Chondrocyte (in vitro differentiated cells): ENCODE measurements around the gene WASF2. TPM values are rescaled to one million over a fixed set of nuclear protein-coding genes. Genes with fewer than 3 reads are reported as not detected.

Source experiments
- DNase-seq: peaks from one replicate; pipeline ENCODE4 v3.0.0; 2021; ENCODE audit warnings: mixed read lengths, low spot score
- H3K27ac Mint-ChIP-seq: one replicate; pipeline ENCODE4 v1.8.0; 2021; ENCODE audit warnings: mild to moderate bottlenecking, moderate library complexity, mixed read lengths; ENCODE audit not compliant: unreplicated experiment
- H3K27me3 Mint-ChIP-seq: 2 replicates; pipeline ENCODE4 v1.8.0; 2021; ENCODE audit warnings: low read depth, mixed read lengths
- H3K36me3 Mint-ChIP-seq: 2 replicates; pipeline ENCODE4 v1.8.0; 2021; ENCODE audit warnings: low read depth, mixed read lengths
- H3K4me1 Mint-ChIP-seq: 2 replicates; pipeline ENCODE4 v1.8.0; 2021; ENCODE audit warnings: low read depth, mild to moderate bottlenecking, mixed read lengths
- H3K4me3 Mint-ChIP-seq: one replicate; pipeline ENCODE4 v1.8.0; 2021; ENCODE audit warnings: mild to moderate bottlenecking, moderate library complexity, mixed read lengths; ENCODE audit not compliant: unreplicated experiment
- H3K9me3 Mint-ChIP-seq: 2 replicates; pipeline ENCODE4 v1.8.0; 2021; ENCODE audit warnings: low read depth, mixed read lengths
- total RNA-seq: library from RNA; stranded (reverse); gene quantifications from 3 replicates; pipeline ENCODE4 v1.2.1, GENCODE V29; 2021
- TF ChIP-seq, protein P1 (sequence below): fragments of 200-600 bp; sonication (generic); IDR thresholded peaks from 2 replicates; pipeline ENCODE4 v1.5.0; 2021; ENCODE audit warnings: antibody characterized with exemption, mild to moderate bottlenecking, moderate library complexity

Gene WASF2
- total RNA-seq, 1 donor from 2014 or later = 128 TPM

DNA sequence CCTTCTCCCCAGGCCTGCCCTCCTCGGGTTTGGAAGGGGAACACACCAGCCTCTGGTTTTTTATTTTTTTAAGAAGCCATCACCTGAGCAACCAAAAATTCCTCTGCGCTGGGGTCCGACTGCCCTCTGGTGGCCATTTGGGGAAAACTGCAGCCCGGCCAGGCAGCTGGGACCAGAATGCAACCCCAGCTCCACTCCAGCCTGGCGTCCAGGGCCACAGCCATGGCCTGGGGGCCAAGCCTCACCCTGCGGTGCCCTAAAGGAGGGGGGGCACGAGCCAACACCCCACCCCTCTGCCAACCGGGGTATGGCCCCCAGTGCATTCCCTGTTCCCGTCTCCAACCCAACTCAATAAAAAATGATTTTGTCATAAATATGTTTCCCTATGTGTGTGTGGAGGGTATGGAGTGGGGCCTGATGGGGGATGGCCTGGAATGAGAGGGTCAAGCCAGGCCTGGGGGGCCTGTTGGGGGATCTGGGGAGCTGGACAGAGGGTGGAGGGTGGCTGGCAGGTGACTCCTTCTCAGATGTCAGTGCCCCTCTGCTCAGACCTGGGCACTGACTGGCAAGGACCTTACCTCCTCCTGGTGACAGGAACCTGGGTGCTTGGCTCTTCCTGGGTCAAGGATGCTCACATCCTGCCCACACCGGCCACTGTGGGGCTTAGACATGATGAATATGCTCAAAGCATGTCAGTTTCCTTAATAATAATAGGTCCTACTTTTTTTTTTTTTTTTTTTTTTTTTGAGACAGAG, 94.3 kb downstream of the WASF2 start:
- peaks cover 2% of the 10 kb centered on the region for H3K27me3 Mint-ChIP-seq
- no peaks in the 10 kb centered on the region for H3K9me3 Mint-ChIP-seq
- DNase-seq = peak; percentile 68
- no peaks in the 10 kb centered on the region for H3K36me3 Mint-ChIP-seq
- H3K4me1 Mint-ChIP-seq = peaks cover 13% of the 10 kb centered on the region
- no peak overlapping the region for H3K4me3 Mint-ChIP-seq
- TF ChIP-seq, protein P1, sequence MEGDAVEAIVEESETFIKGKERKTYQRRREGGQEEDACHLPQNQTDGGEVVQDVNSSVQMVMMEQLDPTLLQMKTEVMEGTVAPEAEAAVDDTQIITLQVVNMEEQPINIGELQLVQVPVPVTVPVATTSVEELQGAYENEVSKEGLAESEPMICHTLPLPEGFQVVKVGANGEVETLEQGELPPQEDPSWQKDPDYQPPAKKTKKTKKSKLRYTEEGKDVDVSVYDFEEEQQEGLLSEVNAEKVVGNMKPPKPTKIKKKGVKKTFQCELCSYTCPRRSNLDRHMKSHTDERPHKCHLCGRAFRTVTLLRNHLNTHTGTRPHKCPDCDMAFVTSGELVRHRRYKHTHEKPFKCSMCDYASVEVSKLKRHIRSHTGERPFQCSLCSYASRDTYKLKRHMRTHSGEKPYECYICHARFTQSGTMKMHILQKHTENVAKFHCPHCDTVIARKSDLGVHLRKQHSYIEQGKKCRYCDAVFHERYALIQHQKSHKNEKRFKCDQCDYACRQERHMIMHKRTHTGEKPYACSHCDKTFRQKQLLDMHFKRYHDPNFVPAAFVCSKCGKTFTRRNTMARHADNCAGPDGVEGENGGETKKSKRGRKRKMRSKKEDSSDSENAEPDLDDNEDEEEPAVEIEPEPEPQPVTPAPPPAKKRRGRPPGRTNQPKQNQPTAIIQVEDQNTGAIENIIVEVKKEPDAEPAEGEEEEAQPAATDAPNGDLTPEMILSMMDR = peak; percentile 94
- no peak overlapping the region for H3K27ac Mint-ChIP-seq

DNA sequence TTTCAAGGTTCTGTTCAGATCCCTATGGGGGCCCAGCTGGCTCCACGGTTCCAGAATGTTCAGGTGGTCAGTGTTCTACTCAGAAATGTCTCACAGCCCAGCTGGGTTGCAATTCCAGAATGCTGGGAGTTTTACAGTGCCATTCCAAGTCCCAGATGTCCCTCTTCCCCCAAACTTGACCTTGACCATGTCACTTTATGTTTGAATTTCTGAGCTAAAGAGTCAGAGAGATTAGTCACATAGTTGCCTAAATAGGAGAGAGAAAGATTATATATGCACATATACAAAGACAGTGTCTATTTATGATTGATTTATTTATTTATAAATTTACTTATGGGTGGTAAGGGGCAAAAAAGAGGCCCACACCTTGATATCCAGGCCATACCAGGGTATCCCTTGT, 95.0 kb downstream of the WASF2 start:
- Mint-ChIP-seq H3K27me3 (peaks cover 2% of the 10 kb centered on the region), H3K9me3 (no peaks in the 10 kb centered on the region), H3K27ac (no peak overlapping the region), H3K4me1 (peaks cover 13% of the 10 kb centered on the region), H3K4me3 (no peak overlapping the region), H3K36me3 (no peaks in the 10 kb centered on the region)
- DNase-seq = peak; percentile 43
- TF ChIP-seq, protein P1 = no peak

DNA sequence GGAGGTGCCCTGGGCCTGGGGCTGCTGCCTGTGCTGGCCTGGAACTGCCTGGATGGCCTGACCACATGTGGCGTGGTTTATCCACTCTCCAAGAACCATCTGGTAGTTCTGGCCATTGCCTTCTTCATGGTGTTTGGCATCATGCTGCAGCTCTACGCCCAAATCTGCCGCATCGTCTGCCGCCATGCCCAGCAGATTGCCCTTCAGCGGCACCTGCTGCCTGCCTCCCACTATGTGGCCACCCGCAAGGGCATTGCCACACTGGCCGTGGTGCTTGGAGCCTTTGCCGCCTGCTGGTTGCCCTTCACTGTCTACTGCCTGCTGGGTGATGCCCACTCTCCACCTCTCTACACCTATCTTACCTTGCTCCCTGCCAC, 95.7 kb downstream of the WASF2 start:
- Mint-ChIP-seq H3K9me3 (no peaks in the 10 kb centered on the region), H3K27ac (no peak overlapping the region), H3K36me3 (no peaks in the 10 kb centered on the region), H3K4me3 (no peak overlapping the region), H3K4me1 (peaks cover 13% of the 10 kb centered on the region), H3K27me3 (peaks cover 2% of the 10 kb centered on the region)
- TF ChIP-seq, protein P1 = no peak
- DNase-seq = peak; percentile 62

DNA sequence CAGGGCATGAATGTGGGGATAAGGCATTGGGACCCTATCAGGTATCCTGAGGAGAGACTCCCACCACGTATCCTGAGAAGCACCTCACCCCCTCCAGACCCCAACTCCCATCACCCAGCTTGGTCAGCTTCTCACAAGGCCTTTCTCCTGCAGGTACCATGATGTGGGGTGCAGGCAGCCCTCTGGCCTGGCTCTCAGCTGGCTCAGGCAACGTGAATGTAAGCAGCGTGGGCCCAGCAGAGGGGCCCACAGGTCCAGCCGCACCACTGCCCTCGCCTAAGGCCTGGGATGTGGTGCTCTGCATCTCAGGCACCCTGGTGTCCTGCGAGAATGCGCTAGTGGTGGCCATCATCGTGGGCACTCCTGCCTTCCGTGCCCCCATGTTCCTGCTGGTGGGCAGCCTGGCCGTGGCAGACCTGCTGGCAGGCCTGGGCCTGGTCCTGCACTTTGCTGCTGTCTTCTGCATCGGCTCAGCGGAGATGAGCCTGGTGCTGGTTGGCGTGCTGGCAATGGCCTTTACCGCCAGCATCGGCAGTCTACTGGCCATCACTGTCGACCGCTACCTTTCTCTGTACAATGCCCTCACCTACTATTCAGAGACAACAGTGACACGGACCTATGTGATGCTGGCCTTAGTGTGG, 96.2 kb downstream of the WASF2 start:
- no peak overlapping the region for H3K4me3 Mint-ChIP-seq
- no peaks in the 10 kb centered on the region for H3K9me3 Mint-ChIP-seq
- H3K27ac Mint-ChIP-seq = no peak overlapping the region
- no peaks in the 10 kb centered on the region for H3K36me3 Mint-ChIP-seq
- peaks cover 2% of the 10 kb centered on the region for H3K27me3 Mint-ChIP-seq
- peaks cover 13% of the 10 kb centered on the region for H3K4me1 Mint-ChIP-seq
- TF ChIP-seq, protein P1 = no peak
- peak; percentile 91 for DNase-seq

DNA sequence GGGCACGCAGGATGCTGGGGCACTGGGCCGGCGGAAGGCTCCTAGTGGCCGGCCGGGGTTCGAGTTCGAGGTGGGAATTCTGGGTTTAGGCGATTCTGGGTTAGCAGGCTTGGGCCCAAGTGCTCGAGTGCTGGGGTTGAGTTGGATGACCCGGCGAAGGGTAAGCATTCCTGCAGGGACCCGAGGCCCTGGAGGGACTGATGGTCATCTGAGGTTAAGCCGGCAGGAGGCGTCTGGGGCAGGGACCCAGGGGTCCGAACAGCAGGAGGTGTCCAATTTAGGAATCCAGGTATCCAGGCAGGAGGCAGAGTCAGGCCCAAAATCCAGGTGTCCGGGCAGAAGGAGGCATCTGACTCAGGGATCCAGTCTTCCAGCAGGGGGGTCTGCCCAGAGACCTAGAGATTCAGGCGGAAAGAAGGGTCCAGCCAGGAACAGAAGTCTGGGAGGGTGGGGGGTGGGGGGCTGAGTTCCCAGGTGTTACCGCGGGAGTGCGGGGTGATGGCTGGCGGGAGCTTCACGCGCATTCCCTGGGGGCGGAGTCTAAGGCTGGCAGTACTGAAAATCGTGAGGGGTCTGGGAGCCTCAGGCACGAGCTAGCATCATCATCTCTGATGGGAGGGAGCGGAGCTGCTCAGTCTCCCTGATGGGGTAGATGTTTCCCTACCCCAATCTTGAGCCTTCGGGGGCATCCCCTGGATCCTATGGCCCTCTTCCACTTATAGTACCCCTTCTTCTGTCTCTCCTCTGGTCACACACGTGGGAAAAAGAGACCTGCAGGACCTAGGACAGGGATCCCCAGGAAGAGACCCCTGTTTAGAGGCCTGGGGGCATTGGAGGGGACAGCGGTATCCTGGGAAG, 97.0 kb downstream of the WASF2 start:
- DNase-seq = peak; percentile 77
- Mint-ChIP-seq H3K4me1 (peaks cover 13% of the 10 kb centered on the region), H3K36me3 (no peaks in the 10 kb centered on the region), H3K9me3 (no peaks in the 10 kb centered on the region), H3K27me3 (peaks cover 5% of the 10 kb centered on the region), H3K4me3 (peak overlapping the region; percentile 72), H3K27ac (no peak overlapping the region)
- TF ChIP-seq, protein P1 = peak; percentile 43
